NCI-H2196 treated with DMSO at 0.1 percent for 48 hours (cell line): ENCODE data around the gene CRISPLD2.
"Not testable (repeated sequence)": the region's sequence is repeated elsewhere in the genome, so short reads cannot be mapped to it uniquely, and the experiment has no call there.

Experiments
- DNase-seq: peaks from one replicate; lab custom pipeline; 2025; ENCODE audit not compliant: unreplicated experiment; lab: John Stamatoyannopoulos, UW

Gene CRISPLD2

GRCh38 chr16:84839956-84840355 lies 20.2 kb downstream of the CRISPLD2 start:
- DNase-seq: no peak

GRCh38 chr16:84840687-84841627 lies 21.2 kb downstream of the CRISPLD2 start:
- DNase-seq: no peak

DNA sequence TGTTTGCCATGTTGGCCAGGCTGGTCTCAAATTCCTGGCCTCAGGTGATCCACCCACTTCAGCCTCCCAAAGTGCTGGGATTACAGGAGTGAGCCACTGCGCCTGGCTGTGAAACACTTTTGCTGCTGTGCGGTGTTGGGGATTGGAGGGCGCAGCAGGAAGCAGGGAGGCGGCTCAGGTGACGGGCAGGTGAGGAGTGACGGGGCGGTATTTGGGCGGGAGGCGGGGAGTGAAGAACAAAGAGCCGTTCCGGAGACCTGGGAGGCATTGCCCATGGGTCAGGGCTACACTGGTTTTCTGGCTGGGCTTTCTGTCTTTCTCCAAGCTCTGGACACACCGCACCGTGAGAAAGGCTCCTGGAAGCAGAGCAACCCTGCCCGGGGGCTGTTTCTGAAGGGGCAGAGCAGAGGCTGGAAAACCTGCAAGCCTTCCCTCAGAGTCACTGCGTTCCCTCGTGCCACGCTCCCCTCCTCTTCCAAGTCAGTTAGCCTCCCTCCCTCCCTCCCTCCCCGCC lies 22.1 kb downstream of the CRISPLD2 start:
- DNase-seq: peak; percentile 67

- DNase-seq: no peak
Observed at GRCh38 chr16:84842516-84843148, 22.8 kb downstream of the CRISPLD2 start.

- no peak for DNase-seq
Observed at GRCh38 chr16:84843149-84844048, 23.6 kb downstream of the CRISPLD2 start.

GRCh38 chr16:84844049-84844350 lies 24.2 kb downstream of the CRISPLD2 start:
- peak; percentile 27 for DNase-seq

DNA sequence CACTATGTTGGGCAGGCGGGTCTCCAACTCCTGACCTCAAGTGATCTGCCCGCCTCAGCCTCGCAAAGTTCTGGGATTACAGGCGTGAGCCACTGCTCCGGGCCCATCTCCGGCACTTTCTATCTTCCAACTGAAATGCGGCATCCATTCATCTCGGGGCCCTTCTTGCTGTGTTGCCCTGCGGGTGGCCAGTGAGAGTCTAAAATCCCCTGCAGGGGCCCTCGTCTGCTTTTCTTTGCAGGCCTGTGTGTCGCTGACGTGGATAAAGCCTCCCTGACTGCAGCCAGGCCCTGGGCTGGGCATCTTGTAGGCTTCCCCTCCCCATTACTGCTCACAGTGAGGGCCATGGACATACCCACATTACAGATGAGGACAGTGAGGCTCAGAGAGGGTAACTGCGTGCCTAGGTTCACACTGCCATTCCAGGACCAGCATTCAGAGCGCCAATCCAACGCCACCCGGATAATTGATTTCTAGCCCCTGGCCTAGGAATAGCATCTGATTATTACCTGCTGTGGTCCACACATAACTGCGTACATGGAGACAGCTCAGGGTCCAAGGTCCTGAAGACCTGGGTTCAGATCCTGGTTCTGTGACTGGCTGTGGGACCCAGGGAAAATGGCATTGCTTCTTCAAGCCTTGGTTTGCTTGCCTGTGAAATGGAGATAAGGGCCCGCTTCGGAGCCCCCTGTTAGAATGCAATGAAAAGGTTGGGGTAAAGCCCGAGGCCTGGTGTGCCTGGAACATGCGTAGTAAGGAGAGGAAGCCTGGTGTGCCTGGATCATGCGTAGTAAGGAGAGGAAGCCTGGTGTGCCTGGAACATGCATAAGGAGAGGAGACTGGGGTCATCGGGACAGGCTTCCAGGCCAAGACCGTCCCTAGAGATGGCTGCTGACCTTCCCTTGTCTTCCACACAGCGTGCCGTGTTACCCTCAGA lies 25.0 kb downstream of the CRISPLD2 start:
- no peak for DNase-seq

DNA sequence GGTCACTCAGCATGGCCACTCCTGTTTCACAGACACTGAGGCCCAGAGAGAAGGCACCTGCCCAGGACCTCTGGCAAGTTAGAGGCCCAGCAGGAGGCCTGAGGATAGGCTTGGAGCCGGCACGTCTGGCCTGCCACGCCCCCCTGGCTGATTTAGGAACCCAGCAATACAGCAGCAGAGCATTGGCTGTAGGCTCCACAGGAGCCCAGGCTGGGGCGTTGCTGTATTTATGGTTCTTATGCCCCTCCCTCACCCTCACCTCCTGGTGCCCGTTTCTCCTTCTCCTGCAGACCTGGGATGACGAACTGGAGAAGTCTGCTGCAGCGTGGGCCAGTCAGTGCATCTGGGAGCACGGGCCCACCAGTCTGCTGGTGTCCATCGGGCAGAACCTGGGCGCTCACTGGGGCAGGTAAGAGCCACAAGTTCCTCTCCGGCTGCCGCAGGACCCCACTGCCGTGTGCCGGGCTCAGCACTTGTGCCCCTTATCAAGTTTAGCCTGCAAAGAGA lies 25.8 kb downstream of the CRISPLD2 start:
- DNase-seq: no peak

DNA sequence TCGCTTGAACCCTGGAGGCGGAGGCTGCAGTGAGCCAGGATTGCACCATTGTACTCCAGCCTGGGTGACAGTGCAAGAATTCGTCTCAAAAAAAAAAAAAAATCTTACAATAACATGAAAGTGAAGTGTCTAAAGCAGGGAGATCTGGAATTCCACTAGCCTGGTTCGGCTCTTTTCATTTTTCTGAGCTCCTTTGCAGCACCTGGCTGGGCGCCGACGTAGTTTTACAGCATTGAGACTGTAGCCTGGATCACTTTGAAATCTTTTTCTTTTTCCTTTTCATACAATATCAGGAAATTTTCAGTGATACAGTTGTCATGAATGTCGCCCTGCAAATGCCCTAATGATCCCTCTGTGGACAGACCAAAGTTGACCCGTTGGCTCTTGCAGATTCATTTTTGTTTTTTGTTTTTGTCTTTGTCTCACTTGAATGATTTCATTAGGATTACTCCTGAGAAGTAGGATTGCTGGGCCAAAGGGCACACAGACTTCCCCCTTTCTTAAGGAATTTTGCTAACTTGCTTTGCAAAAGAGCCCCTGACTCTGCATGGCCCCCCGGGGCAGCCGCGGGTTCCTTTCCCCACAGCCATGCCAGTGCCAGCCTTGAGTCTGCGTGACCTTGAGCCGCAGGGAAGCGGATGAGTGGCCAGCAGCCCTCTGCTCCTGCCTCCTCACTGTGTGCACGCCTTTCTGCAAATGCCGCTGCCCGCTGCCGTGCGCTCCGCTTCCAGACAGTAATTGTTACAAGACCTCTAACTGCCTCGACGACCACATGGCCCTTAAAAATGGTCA lies 28.0 kb downstream of the CRISPLD2 start:
- DNase-seq: no peak

GRCh38 chr16:84848986-84849634 lies 29.3 kb downstream of the CRISPLD2 start:
- DNase-seq: no peak

GRCh38 chr16:84849751-84850150 lies 30.0 kb downstream of the CRISPLD2 start:
- DNase-seq: no peak

GRCh38 chr16:84850714-84851113 lies 30.9 kb downstream of the CRISPLD2 start:
- no peak for DNase-seq

GRCh38 chr16:84851192-84852127 lies 31.7 kb downstream of the CRISPLD2 start:
- peak; percentile 75 for DNase-seq

DNA sequence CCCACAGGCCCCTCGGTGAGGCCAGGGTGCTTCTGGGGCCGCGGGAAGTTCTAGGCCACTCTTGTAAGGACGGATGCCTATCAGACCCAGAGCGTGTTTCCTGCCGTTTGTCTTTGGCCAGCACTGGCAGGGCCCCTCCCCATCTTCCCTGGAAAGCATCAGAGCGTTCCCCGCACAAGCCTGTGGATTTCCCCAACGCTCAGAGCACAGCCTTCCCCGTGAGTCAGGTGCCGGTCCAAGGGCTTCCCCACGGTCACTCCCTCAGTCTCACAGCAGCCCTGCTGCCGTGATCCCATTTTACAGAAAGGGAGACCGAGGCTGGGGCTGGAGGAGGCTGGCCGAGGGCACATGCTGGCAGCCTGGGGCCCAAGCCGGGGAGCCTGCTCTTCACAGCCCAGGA lies 33.7 kb downstream of the CRISPLD2 start:
- DNase-seq: no peak

DNA sequence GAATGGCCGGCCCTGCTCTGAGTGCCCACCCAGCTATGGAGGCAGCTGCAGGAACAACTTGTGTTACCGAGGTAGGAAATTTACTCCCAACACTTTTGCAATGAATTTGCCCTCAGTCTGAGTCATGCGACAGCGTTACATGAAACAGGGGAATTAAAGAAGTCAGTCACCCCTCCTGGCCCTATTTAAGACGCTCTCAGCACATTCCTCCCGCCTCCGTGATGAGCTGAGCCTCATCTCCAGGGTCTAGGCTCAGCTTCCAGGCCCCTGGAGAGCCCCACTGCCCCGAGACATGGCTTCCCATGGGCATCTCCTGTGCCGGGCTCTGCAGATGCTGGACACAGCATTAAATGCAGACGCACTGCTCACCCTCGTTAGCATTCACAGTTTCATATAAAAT lies 35.0 kb downstream of the CRISPLD2 start:
- no peak for DNase-seq

GRCh38 chr16:84855435-84856202 lies 35.8 kb downstream of the CRISPLD2 start:
- not testable (repeated sequence) for DNase-seq

DNA sequence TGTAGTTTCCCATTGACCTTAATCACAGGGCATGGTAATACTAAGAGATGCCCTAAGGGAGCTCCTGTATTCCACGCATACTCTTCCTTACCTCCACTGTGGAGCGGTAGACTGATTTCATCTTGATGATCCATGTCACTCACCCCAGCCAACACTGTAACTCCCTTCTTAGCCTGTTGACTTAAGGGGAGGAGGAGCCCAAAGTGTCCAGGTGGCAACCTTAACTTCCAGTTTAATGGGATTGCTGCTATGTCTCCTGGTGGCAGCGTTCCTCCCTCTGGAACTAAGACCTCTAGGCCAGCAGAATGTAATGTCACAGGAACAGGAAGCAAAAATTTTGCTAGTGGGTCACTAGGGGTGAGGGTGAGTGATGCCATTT lies 36.4 kb downstream of the CRISPLD2 start:
- not testable (repeated sequence) for DNase-seq
